Hematopoietic multipotent progenitor cell treated with erythropoietin and hydrocortisone succinate and interleukin-3 and kit ligand, for 6 days (in vitro differentiated cells): ENCODE data around the gene GPRC5C.

Experiments
- DNase-seq: peaks from one replicate; pipeline ENCODE4 v3.0.0-alpha.2; 2015

GPRC5C gene

GRCh38 chr17:74453665-74454196, 21.8 kb downstream of the GPRC5C start:
- DNase-seq: peak; percentile 93

- no peak for DNase-seq
These were observed 22.5 kb downstream of the GPRC5C start for GRCh38 chr17:74454197-74455024.

GRCh38 chr17:74455025-74455545, 23.2 kb downstream of the GPRC5C start:
- DNase-seq: no peak

- no peak for DNase-seq
These were observed 23.9 kb downstream of the GPRC5C start for GRCh38 chr17:74455821-74456220.

GRCh38 chr17:74457146-74457819, 25.4 kb downstream of the GPRC5C start:
- peak; percentile 89 for DNase-seq

GRCh38 chr17:74457820-74458166, 25.9 kb downstream of the GPRC5C start:
- no peak for DNase-seq

GRCh38 chr17:74458835-74459234, 26.9 kb downstream of the GPRC5C start:
- DNase-seq: no peak

- DNase-seq: no peak
These were observed 27.7 kb downstream of the GPRC5C start for GRCh38 chr17:74459622-74460021.

GRCh38 chr17:74460241-74460640, 28.4 kb downstream of the GPRC5C start:
- DNase-seq: no peak

- DNase-seq: no peak
These were observed 29.1 kb downstream of the GPRC5C start for GRCh38 chr17:74460996-74461395.

GRCh38 chr17:74461611-74462010, 29.7 kb downstream of the GPRC5C start:
- DNase-seq: no peak

- DNase-seq: no peak
These were observed 33.0 kb downstream of the GPRC5C start for GRCh38 chr17:74464730-74465377.

GRCh38 chr17:74465378-74466110, 33.7 kb downstream of the GPRC5C start:
- no peak for DNase-seq

- DNase-seq: peak; percentile 63
These were observed 34.4 kb downstream of the GPRC5C start, which contains the start of gene CD300A for GRCh38 chr17:74466111-74466827. Gene CD300A (plus strand): TSS chr17:74466634. CDS start chr17:74466704, 70 bp downstream.

- DNase-seq: no peak
These were observed 34.9 kb downstream of the GPRC5C start for GRCh38 chr17:74466828-74467184.

GRCh38 chr17:74467221-74467951, 35.5 kb downstream of the GPRC5C start:
- DNase-seq: no peak

GRCh38 chr17:74471341-74471740, 39.5 kb downstream of the GPRC5C start:
- no peak for DNase-seq

GRCh38 chr17:74472890-74473289, 41.0 kb downstream of the GPRC5C start:
- DNase-seq: no peak

GRCh38 chr17:74473294-74473693, 41.4 kb downstream of the GPRC5C start:
- no peak for DNase-seq

- no peak for DNase-seq
These were observed 42.3 kb downstream of the GPRC5C start for GRCh38 chr17:74474043-74474792.
